Activated T-cell treated with anti-CD3 and anti-CD28 coated beads for 1 hour (primary cell): ENCODE measurements around the gene MAGI2.
"Not testable (repeated sequence)": the region's sequence is repeated elsewhere in the genome, so short reads cannot be mapped to it uniquely, and the experiment has no call there.

Experiments used
- DNase-seq: peaks from one replicate; pipeline ENCODE4 v3.0.0-alpha.2; 2020; ENCODE audit warnings: low read depth

The MAGI2 gene

DNA sequence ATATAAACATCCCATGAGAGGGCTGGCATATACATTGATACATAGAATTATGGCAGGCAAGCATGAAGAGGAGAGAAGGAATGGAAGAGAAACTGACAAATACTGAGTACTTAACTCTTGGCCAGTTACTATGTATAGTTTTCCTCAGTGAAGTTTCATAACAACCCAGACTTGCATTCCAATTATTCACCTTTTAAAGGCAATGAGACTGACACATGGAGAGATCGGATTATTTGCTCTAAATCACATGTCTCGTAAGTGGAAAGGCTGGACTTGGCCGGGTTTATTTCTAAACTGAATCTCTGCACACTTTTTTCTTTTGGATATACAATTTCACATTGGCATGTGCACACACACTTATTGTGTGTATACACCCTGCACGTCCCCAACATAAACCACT, 1106.6 kb downstream of the MAGI2 start:
- no peak for DNase-seq

DNA sequence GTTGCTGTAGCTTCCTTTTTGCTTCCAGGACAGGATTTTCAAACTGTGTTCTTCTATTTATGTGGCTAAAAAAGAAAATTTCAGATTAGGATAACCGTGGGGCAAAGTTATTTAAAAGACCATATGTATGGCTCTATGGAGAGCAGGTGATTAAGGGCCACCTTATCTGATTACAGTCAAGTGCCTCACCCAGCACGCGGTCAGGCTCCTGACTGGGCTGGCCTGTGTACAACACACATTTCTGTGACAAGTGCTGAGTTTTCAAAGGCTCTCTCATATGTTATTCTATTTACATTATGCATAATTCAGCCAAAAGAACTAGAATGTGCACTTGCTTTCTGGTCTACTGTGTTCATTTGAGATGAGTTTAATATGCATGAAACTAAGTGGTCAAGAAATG, 1107.5 kb downstream of the MAGI2 start:
- no peak for DNase-seq

DNA sequence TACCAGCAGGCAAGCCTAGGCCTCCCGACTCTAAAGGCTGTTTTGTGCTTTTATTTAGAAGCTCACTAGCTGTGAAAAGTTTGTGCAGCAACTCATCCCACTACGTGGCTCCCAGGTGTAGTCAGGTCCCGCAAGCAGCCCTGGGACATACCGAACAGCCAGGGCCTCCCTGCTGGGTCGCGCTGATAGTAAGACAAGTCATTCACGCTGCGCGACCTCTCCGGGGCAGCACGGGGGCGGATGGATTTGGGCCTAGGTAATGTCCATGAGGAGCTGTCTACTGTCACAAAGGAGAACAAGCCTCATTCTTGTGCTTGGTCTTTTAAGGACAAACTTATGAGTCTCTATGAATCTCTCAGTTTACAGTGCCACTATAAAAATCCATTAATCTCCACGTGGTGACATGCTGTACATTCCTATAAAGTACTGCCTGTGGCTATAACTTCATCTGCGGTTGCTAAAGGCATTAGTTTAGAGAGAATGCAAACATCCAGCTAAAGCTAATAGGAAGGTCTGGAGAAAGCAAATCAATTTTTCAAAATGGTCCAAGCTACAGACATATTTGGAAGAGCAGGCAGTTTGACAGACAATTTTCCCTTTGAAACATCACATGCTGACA, 1108.1 kb downstream of the MAGI2 start:
- DNase-seq, result no peak

DNA sequence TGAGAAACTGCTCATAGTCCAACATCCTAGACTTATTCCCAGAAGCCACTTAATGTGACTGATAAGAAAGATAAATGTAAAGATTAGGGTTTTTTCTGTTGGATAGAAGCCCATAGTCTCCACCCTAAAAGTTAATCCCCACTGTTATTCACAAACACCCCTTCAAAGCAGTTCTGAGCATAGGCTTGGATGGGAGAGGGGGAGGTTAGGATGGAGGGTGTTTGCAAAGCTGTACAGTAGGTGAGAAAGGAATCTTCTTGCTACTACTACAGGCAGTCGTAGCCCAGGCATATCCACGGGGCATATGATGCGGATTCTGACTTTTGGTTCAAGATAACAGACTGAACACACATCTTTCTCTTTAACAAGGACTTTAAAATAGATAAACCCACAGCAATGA, 1119.0 kb downstream of the MAGI2 start:
- no peak for DNase-seq

DNA sequence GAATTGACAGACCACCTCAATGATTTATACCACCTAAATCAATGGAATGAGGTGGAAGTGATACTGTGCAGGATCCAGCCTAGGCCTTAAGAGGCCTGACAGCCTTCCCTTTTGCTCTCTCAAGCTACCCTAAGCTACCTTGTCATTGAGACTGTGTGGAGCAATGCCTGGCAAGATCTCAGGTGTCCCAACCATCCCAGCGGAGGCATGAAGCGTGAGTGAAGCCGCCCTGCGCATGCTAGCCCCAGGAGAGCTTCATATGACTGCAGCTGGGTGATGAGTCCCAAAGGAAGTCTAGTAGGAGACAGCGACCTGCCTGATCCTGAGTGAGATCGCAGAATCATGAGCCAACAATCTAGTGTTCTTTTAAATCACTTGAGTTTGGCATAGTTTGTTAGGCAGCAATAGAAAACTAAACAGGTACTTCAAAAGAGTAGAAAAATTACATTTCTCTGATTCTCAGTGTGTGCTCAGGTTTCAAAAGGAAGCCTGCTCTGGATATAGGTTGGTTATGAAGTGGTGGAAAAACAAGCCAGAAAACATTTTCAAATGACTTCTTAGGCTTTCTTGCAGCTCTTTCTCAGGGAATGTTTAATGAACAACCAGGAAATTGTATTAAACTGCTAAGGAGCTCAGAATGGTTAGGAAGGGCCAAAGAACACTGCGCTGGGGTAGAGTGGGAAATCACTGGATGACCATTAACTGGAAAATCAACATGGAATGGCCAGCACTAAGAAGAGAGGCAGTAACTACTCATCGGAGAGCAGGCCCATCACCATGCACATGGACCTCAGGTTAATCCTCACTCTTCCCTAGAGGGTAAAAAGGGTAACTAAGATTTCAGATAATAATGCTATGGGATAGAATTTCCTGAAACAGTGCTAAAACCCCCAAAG, 1119.7 kb downstream of the MAGI2 start:
- no peak for DNase-seq

DNA sequence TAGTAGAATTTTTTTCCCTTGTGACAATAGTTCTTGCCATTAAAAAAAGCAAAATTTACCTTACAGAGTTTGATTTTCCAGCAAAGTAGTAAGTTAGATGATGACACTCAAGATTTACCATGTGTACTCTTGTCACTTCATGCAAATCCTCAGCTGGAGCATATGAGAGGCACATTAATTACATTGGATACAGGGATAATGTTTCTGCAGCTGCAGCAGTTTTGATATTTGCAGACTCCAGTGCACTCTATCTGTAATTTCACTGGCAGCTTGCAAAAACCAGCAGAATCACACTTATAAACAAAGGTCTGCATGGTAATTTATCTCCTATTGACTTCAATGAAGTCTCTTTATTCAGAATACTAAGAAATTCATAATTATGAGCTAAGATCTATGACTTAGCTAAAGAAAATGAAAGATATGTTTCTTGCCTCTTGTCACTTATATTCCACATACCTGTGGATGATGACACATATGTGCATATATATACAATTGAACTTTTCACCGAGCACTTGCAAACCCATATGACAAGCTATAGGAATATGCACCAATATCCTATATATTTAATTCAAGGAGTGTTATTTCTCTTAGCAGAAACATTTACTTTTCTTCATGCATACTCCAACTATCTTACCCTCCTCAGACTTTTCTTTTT, 1124.3 kb downstream of the MAGI2 start:
- DNase-seq, result no peak

DNA sequence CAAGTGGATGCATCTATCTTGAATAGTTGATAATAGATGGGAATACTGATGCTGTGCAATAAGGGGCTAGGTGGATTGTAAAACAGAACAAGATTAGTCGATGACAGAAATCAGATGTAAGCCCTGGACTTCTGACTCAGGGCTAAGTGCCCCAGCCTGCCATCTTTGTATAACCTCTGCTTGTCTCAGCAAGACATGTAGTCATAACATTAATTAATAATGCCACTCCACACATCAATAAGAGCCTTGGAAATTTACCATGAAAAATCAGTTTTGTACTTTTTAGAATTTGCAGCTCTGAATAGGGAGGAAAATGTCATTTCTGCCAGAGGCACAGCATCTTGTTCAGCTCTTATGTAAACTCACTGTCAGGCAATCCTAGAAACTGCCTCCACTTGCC, 1125.7 kb downstream of the MAGI2 start:
- DNase-seq, result no peak

DNA sequence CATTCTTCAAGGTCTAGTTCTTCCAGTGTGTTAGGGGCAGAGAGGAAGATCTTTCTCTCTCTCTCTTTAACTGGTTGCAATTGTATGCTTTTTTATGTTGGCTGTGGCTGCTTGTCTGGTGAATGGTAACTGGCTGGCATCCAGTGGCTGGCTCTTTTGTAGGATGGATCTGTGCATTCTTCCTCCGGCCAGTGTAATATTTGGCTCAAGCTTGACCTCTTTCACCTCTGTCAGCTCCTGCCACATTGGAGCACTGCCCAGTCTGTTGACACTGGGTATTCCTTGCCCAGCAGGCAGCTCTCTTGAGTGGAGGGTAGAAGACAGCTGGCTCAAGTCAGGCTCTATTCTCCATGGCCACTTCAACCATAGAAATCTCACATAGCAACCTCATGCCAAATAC, 1126.6 kb downstream of the MAGI2 start:
- DNase-seq, result no peak

DNA sequence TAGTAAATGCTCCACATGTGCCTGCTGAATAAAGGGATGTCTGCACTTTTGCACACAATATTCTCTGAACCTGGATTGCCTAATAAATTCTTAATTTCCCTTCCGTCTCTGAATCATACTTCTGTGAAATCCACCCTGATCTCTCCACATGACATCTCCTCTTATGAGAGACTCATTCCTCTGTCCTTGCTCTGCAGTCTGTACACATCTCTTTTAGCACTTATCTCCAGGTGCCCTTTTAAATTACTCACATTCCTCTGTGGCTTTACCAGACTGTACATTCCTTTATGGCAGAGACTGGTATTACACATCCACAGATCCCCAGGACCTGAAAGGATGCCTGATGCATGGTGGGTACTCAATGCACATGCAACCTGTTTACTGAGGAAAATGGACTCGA, 1127.3 kb downstream of the MAGI2 start:
- no peak for DNase-seq

DNA sequence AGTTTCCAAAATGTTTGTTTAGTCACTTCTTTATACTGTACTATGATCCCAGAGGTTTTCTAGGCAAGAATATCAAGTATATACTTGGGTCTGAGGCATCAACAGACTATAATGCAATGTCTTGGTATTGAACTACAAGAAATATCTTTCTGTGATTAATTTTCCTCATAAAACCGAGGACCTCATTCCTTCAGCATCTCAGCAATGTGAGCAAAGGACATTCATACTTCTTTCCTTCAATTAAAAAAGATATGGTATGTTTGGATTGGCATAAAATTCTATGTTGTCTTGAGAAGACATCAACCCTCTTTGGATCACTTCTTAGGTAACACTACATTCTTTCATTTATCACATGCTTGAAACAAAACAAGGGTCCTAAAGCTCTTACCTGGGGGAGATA, 1130.3 kb downstream of the MAGI2 start:
- DNase-seq, result no peak

DNA sequence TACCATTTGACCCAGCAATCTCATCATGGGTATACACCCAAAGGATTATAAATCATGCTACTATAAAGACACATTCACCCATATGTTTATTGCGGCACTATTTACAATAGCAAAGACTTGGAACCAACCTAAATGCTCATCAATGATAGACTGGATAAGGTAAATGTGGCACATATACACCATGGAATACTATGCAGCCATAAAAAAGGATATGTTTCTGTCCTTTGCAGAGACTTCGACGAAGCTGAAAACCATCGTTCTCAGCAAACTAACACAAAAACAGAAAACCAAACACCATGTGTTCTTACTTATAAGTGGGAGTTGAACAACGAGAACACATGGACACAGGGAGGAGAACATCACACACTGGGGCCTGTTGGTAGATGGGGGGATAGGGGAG, 1131.2 kb downstream of the MAGI2 start:
- not testable (repeated sequence) for DNase-seq

DNA sequence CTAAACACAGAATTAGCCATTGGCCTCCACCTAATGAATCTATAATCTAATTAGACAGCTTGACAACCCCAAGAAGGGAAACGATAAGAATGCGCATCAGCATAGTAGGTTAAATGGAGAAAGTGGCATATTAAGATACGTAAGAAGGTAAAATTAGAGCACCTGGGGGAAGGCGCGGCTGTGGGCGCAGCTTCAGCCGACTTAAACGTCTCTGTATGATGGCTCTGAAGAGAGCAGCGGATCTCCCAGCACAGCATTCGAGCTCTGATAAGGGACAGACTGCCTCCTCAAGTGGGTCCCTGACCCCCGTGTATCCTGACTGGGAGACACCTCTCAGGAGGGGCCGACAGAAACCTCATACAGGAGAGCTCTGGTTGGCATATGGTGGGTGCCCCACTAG, 1136.1 kb downstream of the MAGI2 start:
- no peak for DNase-seq

DNA sequence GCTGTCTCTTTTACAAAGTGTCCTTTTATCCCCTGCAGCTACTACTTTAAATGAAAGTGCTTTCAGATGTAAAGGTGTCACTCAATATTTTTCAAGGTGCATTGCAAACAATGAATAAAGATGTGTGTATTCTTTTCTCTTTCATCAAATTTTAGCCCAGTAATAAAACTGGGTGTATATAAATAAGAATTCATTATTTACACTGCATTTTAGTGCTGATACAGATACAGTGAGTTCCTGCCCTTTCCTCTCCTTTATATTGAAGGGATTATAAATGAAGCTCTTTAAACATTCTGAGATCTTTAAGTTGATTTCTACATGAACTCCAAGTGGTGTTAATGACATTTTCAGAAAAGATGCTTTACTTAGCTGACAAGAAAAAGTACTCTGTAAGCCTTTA, 1137.4 kb downstream of the MAGI2 start:
- DNase-seq, result no peak

DNA sequence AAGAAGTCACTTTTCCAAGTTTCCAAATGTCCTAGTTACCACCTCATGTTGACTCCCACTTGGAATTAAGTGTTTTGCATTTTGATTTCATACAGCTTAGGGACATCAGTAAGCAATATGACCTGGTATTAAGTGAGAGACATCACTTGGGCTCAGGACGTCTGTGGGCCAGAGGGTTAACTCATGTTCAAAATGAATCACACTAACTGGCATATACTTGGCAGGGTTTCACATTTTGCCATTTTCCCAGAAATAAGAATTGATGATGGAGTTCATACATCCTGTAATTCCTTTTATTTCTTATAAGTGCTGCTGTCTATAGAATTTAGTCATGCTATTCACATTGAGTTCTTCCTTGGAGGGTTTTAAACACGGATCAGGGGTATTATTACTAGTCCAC, 1138.3 kb downstream of the MAGI2 start:
- no peak for DNase-seq

DNA sequence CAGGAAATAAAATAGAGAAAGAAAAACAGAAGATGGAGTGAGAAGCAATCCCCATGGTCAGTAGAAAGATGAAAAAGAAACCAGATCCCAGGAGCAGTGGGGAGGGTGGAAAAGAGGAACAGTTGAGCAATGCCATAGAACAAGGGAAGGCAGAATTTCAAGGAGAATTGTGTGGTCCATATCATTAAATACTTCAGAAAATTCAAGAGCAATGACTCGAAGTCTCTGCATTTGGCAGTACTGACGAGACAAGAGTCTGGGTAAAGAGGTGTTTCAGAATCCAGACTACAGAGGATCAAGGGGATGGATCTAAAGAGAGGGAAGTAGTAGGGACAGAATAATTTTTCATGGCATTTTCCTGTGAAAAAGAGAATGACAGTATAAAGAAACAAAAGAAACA, 1142.3 kb downstream of the MAGI2 start:
- DNase-seq, result no peak

DNA sequence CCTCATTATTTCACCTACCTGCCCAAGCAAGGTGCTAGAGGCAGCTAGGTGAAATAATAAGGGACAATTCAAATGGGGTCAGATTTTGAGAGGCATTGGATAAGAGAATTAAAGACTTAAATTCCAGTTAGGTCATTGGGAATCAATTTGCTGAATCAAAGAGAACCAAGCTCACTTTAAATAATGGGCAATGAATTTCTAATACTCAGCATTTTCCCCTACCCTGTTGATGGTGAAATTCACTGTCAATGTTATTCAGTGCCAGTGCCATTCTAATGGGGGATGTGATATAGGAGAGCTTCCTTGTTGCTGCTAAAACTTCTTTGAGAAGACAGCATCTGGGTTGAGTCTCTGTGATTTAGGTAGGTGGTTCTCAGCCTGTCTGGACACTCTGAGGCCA, 1145.6 kb downstream of the MAGI2 start:
- DNase-seq, result no peak

DNA sequence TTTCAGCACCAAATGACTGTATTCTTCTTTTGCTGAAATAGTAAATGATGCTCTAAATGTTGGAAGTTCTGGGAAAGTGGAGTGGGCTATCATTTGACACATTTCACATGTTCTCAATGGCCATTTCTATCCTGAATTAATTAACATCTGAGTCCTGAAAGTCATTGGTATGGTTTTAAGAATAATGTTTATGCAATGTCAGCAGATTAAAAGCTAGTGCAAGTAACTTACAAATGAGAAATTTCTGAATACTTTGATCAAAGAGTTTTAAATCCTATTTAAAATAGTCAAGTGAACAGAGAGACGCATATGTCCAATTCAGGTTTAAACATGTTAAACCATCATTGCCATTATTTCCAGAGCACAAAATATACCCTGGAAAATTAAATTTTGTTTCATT, 1146.8 kb downstream of the MAGI2 start:
- DNase-seq, result no peak

DNA sequence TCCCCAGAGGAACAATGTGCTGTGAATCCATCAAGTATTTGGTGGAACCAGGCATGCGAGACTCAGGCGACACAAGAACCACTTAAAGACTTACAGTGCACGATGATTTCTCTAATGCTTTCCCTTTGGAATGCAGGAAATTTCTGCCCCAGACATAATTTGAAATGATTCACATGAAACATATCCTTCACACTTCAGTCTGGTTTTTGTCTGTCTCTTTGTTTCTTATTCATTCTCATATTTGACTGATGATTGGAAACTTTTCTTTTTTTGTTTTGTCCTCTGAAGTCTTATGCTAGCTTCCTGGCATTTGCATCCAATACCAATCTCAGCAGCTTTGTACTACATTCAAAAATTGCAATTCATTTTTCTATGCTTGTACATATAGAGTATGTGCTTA, 1152.1 kb downstream of the MAGI2 start:
- DNase-seq, result no peak

DNA sequence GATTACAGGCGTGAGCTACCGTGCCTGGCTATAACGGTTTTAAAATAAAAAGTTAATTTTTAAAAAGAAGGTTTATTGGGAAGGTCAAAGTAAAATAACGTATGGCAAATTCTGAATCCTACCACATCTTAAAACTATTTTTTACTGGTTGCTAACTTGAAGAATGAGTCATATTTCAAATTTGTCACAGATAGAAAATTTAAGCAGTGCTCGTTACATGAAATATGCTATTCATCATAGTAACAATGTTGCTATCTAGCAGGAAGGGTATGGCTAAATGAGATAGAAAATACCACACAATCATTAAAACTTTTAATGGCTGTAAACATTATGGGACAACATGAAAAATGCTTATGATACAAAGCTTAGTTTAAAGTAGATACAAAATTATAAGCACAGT, 1154.4 kb downstream of the MAGI2 start:
- DNase-seq, result no peak

DNA sequence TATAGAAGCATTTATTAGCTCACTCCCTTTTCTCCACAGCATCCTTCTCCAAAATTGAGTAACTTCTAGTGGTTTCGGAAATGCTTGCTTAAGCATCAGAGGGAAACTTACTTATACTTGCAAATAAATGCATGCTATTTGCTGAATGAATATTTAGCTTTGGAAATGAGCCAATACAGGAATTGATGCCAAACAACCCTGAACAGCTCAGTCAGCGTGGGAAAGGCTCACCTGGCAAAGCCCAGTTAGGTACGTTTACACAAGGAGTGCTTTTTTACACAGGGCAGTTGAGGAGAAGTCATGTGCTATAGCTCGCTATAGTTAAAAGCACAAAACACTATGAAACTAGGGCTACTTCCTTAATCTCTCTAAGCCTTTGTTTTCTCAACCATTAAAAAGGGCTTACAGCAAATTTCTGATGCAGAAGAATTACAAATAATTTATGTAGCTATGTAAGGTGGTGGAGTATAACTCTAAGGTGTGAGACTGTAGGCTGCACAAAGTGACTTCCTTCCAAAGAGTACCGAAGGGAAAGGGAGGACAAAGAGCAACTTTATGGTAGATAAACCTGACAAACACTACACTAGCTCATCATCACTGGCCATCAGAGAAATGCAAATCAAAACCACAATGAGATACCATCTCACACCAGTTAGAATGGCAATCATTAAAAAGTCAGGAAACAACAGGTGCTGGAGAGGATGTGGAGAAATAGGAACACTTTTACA, 1156.7 kb downstream of the MAGI2 start:
- no peak for DNase-seq

DNA sequence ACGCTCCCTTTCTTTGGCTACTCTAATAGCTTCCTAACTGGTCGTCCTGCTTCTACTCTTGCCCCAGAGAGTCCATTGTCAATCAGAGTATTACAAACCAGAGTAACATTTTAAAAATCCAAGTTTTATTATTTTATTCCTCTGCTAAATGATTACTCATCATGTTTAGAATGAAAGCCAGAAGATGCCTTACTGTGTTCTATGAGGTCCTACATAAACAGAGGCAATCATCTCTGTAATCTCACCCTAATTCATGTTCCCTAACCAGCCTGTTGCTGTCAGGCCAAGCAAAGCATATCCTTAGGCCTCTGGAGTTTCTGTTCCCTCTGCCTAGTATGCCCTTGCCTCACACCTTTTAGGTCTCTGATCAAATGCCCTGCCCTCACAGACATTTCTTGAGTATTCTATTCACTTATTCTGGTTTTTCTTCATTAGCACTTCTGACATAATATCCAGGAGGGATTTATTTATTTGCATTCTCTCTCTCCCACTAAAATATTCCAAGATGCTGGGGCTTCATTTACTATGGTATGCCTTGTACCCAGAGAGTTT, 1157.3 kb downstream of the MAGI2 start:
- DNase-seq, result no peak

DNA sequence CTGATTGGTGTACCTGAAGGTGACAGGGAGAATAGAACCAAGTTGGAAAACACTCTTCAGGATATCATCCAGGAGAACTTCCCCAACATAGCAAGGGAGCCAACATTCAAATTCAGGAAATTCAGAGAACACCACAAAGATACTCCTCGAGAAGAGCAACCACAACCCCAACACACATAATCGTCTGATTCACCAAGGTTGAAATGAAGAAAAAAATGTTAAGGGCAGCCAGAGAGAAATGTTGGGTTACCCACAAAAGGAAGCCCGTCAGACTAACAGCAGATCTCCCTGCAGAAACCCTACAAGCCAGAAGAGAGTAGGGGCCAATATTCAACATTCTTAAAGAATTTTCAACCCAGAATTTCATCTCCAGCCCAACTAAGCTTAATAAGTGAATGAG, 1164.0 kb downstream of the MAGI2 start:
- DNase-seq, result not testable (repeated sequence)
